Epithelial cell of proximal tubule (primary cell): Measurements from ENCODE around the gene OPN3. TPM values are rescaled to one million over a fixed set of nuclear protein-coding genes. Genes with fewer than 3 reads are reported as not detected.

Experiments
- DNase-seq: peaks from one replicate; pipeline ENCODE4 v3.0.0-alpha.2; 2011; ENCODE audit warnings: low read depth
- H3K4me3 ChIP-seq: 2 replicates; pipeline ENCODE4 v1.5.1; 2011; ENCODE audit warnings: low read depth, mild to moderate bottlenecking, low read length
- total RNA-seq: library from RNA; depleted of rRNA; stranded (reverse); fragments of >200 nt; gene quantifications from 2 replicates; pipeline ENCODE4 v1.2.3, GENCODE V29; 2015
- TF ChIP-seq, protein P1 (sequence below): conservative IDR thresholded peaks from 2 replicates; pipeline ENCODE4 v1.5.1; 2012; ENCODE audit warnings: low read depth, mild to moderate bottlenecking, low read length

OPN3 gene
- total RNA-seq, 1 donor from 2014 or later, result 66.2 TPM

DNA sequence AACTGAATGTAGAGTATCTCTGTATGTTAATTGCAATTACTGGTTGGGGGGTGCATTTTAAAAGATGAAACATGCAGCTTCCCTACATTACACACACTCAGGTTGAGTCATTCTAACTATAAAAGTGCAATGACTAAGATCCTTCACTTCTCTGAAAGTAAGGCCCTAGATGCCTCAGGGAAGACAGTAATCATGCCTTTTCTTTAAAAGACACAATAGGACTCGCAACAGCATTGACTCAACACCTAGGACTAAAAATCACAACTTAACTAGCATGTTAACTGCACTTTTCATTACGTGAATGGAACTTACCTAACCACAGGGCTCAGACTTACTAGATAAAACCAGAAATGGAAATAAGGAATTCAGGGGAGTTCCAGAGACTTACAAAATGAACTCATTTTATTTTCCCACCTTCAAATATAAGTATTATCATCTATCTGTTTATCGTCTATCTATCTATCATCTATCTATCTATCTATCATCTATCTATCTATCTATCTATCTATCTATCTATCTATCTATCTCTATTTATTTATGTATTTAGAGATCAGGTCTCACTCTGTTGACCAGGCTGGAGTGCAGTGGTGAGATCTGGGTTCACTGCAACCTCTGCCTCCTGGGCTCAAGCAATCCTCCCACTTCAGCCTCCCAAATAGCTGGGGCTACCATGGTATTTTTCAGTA lies 47.8 kb downstream of the OPN3 start:
- H3K4me3 ChIP-seq, result no peak overlapping the region
- TF ChIP-seq, protein P1, sequence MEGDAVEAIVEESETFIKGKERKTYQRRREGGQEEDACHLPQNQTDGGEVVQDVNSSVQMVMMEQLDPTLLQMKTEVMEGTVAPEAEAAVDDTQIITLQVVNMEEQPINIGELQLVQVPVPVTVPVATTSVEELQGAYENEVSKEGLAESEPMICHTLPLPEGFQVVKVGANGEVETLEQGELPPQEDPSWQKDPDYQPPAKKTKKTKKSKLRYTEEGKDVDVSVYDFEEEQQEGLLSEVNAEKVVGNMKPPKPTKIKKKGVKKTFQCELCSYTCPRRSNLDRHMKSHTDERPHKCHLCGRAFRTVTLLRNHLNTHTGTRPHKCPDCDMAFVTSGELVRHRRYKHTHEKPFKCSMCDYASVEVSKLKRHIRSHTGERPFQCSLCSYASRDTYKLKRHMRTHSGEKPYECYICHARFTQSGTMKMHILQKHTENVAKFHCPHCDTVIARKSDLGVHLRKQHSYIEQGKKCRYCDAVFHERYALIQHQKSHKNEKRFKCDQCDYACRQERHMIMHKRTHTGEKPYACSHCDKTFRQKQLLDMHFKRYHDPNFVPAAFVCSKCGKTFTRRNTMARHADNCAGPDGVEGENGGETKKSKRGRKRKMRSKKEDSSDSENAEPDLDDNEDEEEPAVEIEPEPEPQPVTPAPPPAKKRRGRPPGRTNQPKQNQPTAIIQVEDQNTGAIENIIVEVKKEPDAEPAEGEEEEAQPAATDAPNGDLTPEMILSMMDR, result no peak
- DNase-seq, result no peak

DNA sequence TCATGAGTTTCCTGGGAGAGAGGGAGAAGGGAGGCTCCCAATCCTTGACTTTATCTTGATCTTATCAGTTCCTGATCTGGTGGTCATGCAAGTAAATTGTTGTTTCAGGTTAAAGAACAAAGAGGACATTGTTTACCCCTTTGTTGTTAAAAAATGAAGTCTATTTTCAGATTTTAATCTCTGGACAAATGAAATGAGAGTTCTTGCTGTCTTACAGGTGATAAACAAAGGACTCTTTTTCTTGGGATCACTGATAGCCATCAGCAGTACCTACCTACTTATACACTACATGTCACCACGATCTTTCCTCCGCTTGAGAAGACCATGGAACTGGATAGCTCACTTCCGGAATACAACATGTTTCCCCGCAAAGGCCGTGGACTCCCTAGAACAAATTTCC lies 48.4 kb downstream of the OPN3 start:
- no peak for DNase-seq
- TF ChIP-seq, protein P1, result no peak
- H3K4me3 ChIP-seq, result no peak overlapping the region

DNA sequence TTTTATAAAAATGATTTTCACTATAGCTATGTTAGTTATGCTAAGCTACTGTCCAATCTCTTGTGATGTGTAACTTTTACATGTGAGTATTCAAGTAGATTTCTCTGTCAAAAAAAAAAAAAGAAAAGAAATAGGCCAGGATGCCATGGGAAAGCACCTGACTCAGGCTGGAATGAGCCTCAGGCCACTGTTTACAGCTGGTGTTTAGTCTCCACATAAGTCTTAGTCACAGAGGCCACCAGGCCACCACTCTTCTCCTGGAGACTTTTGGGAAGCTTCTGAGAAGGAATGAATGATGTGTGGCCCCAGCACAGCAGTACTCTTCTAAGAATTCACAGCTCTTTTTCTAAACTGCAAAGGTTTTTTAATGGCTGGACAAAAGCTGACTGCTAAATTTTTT lies 48.9 kb downstream of the OPN3 start:
- DNase-seq, result no peak
- TF ChIP-seq, protein P1, result no peak
- no peak overlapping the region for H3K4me3 ChIP-seq

DNA sequence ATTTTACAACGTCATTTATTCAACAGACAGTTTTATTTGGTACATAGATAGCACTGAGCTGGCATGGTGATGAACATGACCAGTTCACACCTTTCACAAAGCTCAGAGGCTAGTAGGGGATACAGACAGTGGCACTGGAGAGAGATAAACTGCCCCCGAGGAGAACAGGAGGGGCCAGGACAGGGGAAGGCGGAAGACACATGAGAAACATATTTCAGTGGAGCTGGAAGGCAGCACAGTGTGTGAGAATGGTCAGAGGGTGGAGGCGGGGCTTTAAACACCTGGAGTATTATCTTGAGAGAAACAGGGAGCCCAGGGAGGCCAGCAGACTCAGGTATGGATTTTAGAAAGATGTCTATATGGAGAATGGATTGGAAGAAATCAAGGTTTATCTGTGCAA lies 49.5 kb downstream of the OPN3 start:
- DNase-seq, result no peak
- TF ChIP-seq, protein P1, result no peak
- no peak overlapping the region for H3K4me3 ChIP-seq

DNA sequence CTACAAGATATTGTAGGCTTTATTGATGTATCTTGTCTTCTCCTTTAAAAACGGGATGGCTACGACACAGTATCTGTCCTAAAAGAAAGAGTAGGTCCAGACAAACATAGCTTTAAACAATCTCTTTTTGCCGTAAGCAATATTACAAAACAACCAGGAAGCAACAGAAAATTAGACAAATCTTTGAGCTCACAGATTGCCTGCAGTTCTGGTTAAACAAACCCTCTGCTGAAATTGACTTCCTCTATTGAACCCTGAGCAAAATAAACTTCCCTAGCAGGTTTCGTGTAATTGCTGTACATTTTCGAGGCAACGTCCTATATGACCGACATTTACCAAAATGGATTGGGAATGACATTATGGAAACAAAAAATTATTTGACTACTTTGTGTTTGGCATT lies 50.6 kb downstream of the OPN3 start:
- TF ChIP-seq, protein P1, result no peak
- no peak for DNase-seq
- no peak overlapping the region for H3K4me3 ChIP-seq

DNA sequence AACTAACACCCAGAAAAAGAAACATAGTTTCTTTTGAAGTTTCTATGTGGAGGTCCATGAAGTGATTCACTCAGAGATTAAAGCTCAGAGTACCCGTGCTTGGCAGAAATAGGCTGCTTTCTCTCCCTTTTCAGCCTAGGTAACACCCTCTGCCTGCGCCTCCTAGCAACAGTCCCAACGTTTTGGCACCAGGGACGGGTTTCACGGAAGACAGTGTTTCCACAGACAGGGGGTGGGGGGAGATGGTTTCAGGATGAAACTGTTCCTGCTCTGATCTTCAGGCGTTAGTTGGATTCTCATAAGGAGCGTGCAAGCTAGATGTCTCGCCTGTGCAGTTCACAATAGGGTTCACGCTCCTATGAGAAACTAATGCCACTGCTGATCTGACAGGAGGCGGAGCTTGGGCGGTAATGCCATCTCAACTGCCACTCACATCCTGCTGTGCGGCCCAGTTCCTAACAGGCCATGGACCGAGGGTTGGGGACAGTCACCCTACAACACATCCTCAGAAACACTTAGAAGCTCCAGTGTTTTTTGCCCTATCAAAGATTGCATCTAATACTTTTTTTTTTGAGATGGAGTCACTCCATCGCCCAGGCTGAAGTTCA lies 53.2 kb downstream of the OPN3 start:
- TF ChIP-seq, protein P1, result no peak
- no peak overlapping the region for H3K4me3 ChIP-seq
- DNase-seq, result no peak

DNA sequence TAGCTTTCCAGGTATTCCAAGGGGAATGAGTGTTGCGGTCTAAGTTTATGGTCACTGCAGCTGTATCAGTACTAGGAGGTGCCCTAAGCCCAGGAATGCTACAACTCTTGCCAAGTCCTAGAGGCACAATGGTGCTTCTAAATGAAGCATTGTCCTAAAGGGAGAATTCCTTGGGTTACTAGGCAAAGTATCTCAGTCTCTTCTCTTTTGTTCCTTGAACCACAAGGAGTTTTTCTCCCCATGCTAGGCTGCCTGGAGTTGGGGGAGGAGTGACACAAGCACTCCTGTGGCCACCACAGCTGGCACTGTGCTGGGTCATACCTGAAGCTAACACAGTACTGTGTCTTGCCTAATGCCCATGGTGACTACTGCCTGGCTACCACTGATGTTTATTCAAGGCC lies 57.2 kb downstream of the OPN3 start:
- DNase-seq, result no peak
- H3K4me3 ChIP-seq, result no peak overlapping the region
- TF ChIP-seq, protein P1, result no peak
